A673 (cell line): ENCODE data around the gene TANC1. TPM values are rescaled to one million over a fixed set of nuclear protein-coding genes. Genes with fewer than 3 reads are reported as not detected.

Experiments
- BruUV-seq: library from RNA; stranded (reverse); fragments of 400-500 nt; replicated peaks from 2 replicates; lab custom pipeline; 2021; lab: Mats Ljungman, UMichigan
- CTCF ChIA-PET: fragments of 300-600 bp; sonication (Branson Sonifier 250); formaldehyde crosslinking; loops from one replicate; lab custom pipeline; 2022; ENCODE audit warnings: antibody characterized with exemption; lab: Charles Lee
- POLR2A ChIA-PET: fragments of 300-600 bp; sonication (Branson Sonifier 250); formaldehyde crosslinking; loops from one replicate; lab custom pipeline; 2022; ENCODE audit warnings: antibody characterized with exemption; ENCODE audit not compliant: low non-redundant PET; lab: Charles Lee
- DNase-seq: peaks from one replicate; pipeline ENCODE4 v3.0.0-alpha.2; 2015; ENCODE audit warnings: low spot score
- H3K27ac ChIP-seq: fragments of 200-600 bp; sonication (generic); 2 replicates; pipeline ENCODE4 v1.5.1; 2016; ENCODE audit warnings: mixed run types, low read depth, mild to moderate bottlenecking, mixed read lengths, antibody characterized with exemption, low read length; ENCODE audit not compliant: poor library complexity, severe bottlenecking
- H3K27me3 ChIP-seq: fragments of 200-600 bp; sonication (generic); replicated peaks from 2 replicates; pipeline ENCODE4 v1.6.1; 2017; ENCODE audit warnings: mixed run types, low read depth, mild to moderate bottlenecking, mixed read lengths, antibody characterized with exemption, low read length; ENCODE audit not compliant: insufficient read depth, poor library complexity
- H3K36me3 ChIP-seq: fragments of 200-600 bp; sonication (generic); 2 replicates; pipeline ENCODE4 v1.6.1; 2016; ENCODE audit warnings: mixed run types, mild to moderate bottlenecking, mixed read lengths, antibody characterized with exemption, low read length; ENCODE audit not compliant: insufficient read depth, poor library complexity, severe bottlenecking
- H3K4me1 ChIP-seq: fragments of 200-600 bp; sonication (generic); 2 replicates; pipeline ENCODE4 v1.6.1; 2017; ENCODE audit warnings: mixed run types, mild to moderate bottlenecking, mixed read lengths, antibody characterized with exemption, low read length; ENCODE audit not compliant: insufficient read depth, poor library complexity, severe bottlenecking
- H3K4me3 ChIP-seq: fragments of 200-600 bp; sonication (generic); 2 replicates; pipeline ENCODE4 v1.5.1; 2016; ENCODE audit warnings: low read depth, mixed run types, mild to moderate bottlenecking, mixed read lengths, low read length; ENCODE audit not compliant: poor library complexity, severe bottlenecking
- H3K9me3 ChIP-seq: fragments of 200-600 bp; sonication (generic); 2 replicates; pipeline ENCODE4 v1.6.1; 2016; ENCODE audit warnings: mixed run types, low read depth, mild to moderate bottlenecking, mixed read lengths, antibody characterized with exemption, low read length; ENCODE audit not compliant: poor library complexity, severe bottlenecking
- CTCF ChIP-seq: fragments of 300-800, 200-600 bp; sonication (generic); conservative IDR thresholded peaks from 2 replicates; pipeline ENCODE4 v1.5.1; 2017; ENCODE audit warnings: low read depth, mild to moderate bottlenecking, antibody characterized with exemption, low read length, moderate library complexity, mixed read lengths
- EZH2 ChIP-seq: fragments of 200-600 bp; sonication (generic); IDR thresholded peaks from 2 replicates; pipeline ENCODE4 v1.6.1; 2017; ENCODE audit warnings: borderline replicate concordance, low read depth, mild to moderate bottlenecking, mixed read lengths, antibody characterized with exemption, low read length; ENCODE audit not compliant: poor library complexity, severe bottlenecking
- intact Hi-C: fragments of 100-400 bp; cut with micrococcal nuclease; formaldehyde crosslinking; loops from one replicate; pipeline ENCODE4 v1.10.0; 2022; ENCODE audit not compliant: unreplicated experiment
- total RNA-seq: library from RNA; stranded (reverse); gene quantifications from 2 replicates; pipeline ENCODE4 v1.2.3, GENCODE V29; 2021

TANC1 gene
- total RNA-seq, 1 experiment from 2014 or later: 9.0 TPM

GRCh38 chr2:159150280-159150746, 181.9 kb downstream of the TANC1 start:
- Histone ChIP-seq H3K9me3 (no peaks in the 10 kb centered on the region), H3K36me3 (no peaks in the 10 kb centered on the region), H3K4me1 (no peaks in the 10 kb centered on the region), H3K27ac (no peak overlapping the region), H3K4me3 (no peak overlapping the region), H3K27me3 (no peaks in the 10 kb centered on the region)
- ChIA-PET POLR2A (no interaction called here), CTCF (interaction anchor here (0.7 kb wide), 1 partner anchor 10 kb away, joined by 3 read pairs; no protein-coding TSS in a partner anchor)
- TF ChIP-seq CTCF: no peak
- no peak for TF ChIP-seq EZH2
- no peak for DNase-seq
- intact Hi-C loops: no loop called here
- BruUV-seq: no TSS peak

- no peak for DNase-seq
- POLR2A ChIA-PET: no interaction called here
- no TSS peak for BruUV-seq
- TF ChIP-seq EZH2 (no peak), CTCF (no peak)
- CTCF ChIA-PET: no interaction called here
- H3K27ac ChIP-seq: no peak overlapping the region
- H3K27me3 ChIP-seq: no peaks in the 10 kb centered on the region
- H3K4me1 ChIP-seq: peaks cover 3% of the 10 kb centered on the region
- intact Hi-C loops: no loop called here
- H3K9me3 ChIP-seq: no peaks in the 10 kb centered on the region
- no peak overlapping the region for H3K4me3 ChIP-seq
- no peaks in the 10 kb centered on the region for H3K36me3 ChIP-seq
Observed at GRCh38 chr2:159151198-159152127, 183.0 kb downstream of the TANC1 start.

- H3K27me3 ChIP-seq: no peaks in the 10 kb centered on the region
- DNase-seq: no peak
- intact Hi-C loops: no loop called here
- no peaks in the 10 kb centered on the region for H3K9me3 ChIP-seq
- H3K36me3 ChIP-seq: no peaks in the 10 kb centered on the region
- peaks cover 3% of the 10 kb centered on the region for H3K4me1 ChIP-seq
- TF ChIP-seq EZH2 (no peak), CTCF (no peak)
- H3K4me3 ChIP-seq: no peak overlapping the region
- BruUV-seq: no TSS peak
- POLR2A ChIA-PET: no interaction called here
- CTCF ChIA-PET: no interaction called here
- no peak overlapping the region for H3K27ac ChIP-seq
Observed at GRCh38 chr2:159152128-159152778, 183.8 kb downstream of the TANC1 start.
